SW 1271 (cell line): Measurements from ENCODE around the gene ACOXL.
"Not testable (repeated sequence)": the region's sequence is repeated elsewhere in the genome, so short reads cannot be mapped to it uniquely, and the experiment has no call there.

ENCODE experiments used
- DNase-seq, 2 experiments: peaks; one replicate each; lab custom pipeline; 2025; lab: John Stamatoyannopoulos, UW

ACOXL gene

GRCh38 chr2:110732422-110733413 is at the start of gene ACOXL:
Gene ACOXL, plus strand, starts transcription at chr2:110732573. Its CDS starts 35,817 bp downstream, at chr2:110768390.
- DNase-seq, result no peak

- DNase-seq, result no peak
Observed at GRCh38 chr2:110682872-110683271, 49.5 kb upstream of the ACOXL start.

- not testable (repeated sequence) for DNase-seq
Observed at GRCh38 chr2:110687775-110688484, 44.4 kb upstream of the ACOXL start.

- DNase-seq, result no peak
Observed at GRCh38 chr2:110688594-110689091, 43.7 kb upstream of the ACOXL start.

- no peak for DNase-seq
Observed at GRCh38 chr2:110690083-110690965, 42.0 kb upstream of the ACOXL start.

- no peak for DNase-seq
Observed at GRCh38 chr2:110691612-110692258, 40.6 kb upstream of the ACOXL start.

- DNase-seq, result not testable (repeated sequence)
Observed at GRCh38 chr2:110695146-110695898, 37.1 kb upstream of the ACOXL start.

- DNase-seq, result not testable (repeated sequence)
Observed at GRCh38 chr2:110698253-110698652, 34.1 kb upstream of the ACOXL start.

GRCh38 chr2:110702514-110703380 is 29.6 kb upstream of the ACOXL start:
- DNase-seq, result no peak

- no peak for DNase-seq
Observed at GRCh38 chr2:110707386-110707965, 24.9 kb upstream of the ACOXL start.

GRCh38 chr2:110708455-110708854 is 23.9 kb upstream of the ACOXL start:
- DNase-seq, result no peak

- no peak for DNase-seq
Observed at GRCh38 chr2:110712737-110713136, 19.6 kb upstream of the ACOXL start.

- DNase-seq, result no peak
Observed at GRCh38 chr2:110713513-110714362, 18.6 kb upstream of the ACOXL start.

GRCh38 chr2:110714452-110715224 is 17.7 kb upstream of the ACOXL start:
- no peak for DNase-seq

GRCh38 chr2:110716959-110717645 is 15.3 kb upstream of the ACOXL start:
- no peak for DNase-seq

- no peak for DNase-seq
Observed at GRCh38 chr2:110717734-110718133, 14.6 kb upstream of the ACOXL start.

GRCh38 chr2:110718382-110718781 is 14.0 kb upstream of the ACOXL start:
- no peak for DNase-seq
